Caco-2 (cell line): ENCODE results near the gene FAM83B. TPM values are rescaled to one million over a fixed set of nuclear protein-coding genes. Genes with fewer than 3 reads are reported as not detected.

Experiments used
- BruUV-seq: library from RNA; stranded (reverse); fragments of 400-500 nt; replicated peaks from 2 replicates; lab custom pipeline; 2021; lab: Mats Ljungman, UMichigan
- CTCF ChIA-PET: fragments of 300-600 bp; sonication (Branson Sonifier 250); formaldehyde crosslinking; loops from one replicate; lab custom pipeline; 2022; ENCODE audit warnings: antibody characterized with exemption; lab: Charles Lee
- POLR2A ChIA-PET: fragments of 300-600 bp; sonication (Branson Sonifier 250); formaldehyde crosslinking; loops from one replicate; lab custom pipeline; 2022; ENCODE audit warnings: antibody characterized with exemption; lab: Charles Lee
- DNase-seq, 2 experiments: peaks; one replicate each; pipeline versions ENCODE4 v3.0.0 to v3.0.0-alpha.2; 2020 to 2022
- H3K27me3 ChIP-seq: replicated peaks from 2 replicates; pipeline ENCODE4 v1.6.0; 2011; ENCODE audit warnings: low read length; ENCODE audit not compliant: control insufficient read depth, insufficient read depth
- H3K36me3 ChIP-seq: 2 replicates; pipeline ENCODE4 v1.5.1; 2011; ENCODE audit warnings: low read length; ENCODE audit not compliant: control insufficient read depth, insufficient read depth
- H3K4me1 ChIP-seq: fragments of 250-450 bp; sonication (Bioruptor Pico); 2 replicates; pipeline ENCODE4 v1.5.1; 2020; ENCODE audit warnings: mild to moderate bottlenecking
- H3K4me3 ChIP-seq: 2 replicates; pipeline ENCODE4 v1.5.1; 2011; ENCODE audit warnings: low read depth, mild to moderate bottlenecking, control low read depth, low read length
- H3K9me3 ChIP-seq: fragments of 250-450 bp; sonication (Bioruptor Pico); 2 replicates; pipeline ENCODE4 v1.5.1; 2020; ENCODE audit warnings: mild to moderate bottlenecking, moderate library complexity
- H3K27ac Mint-ChIP-seq: one replicate; pipeline ENCODE4 v1.8.0; 2022; ENCODE audit warnings: mixed read lengths; ENCODE audit not compliant: unreplicated experiment
- H3K27me3 Mint-ChIP-seq: one replicate; pipeline ENCODE4 v1.8.0; 2022; ENCODE audit warnings: mixed read lengths; ENCODE audit not compliant: insufficient read depth, unreplicated experiment
- H3K36me3 Mint-ChIP-seq: one replicate; pipeline ENCODE4 v1.8.0; 2022; ENCODE audit warnings: mild to moderate bottlenecking, mixed read lengths; ENCODE audit not compliant: insufficient read depth, unreplicated experiment
- H3K4me1 Mint-ChIP-seq: one replicate; pipeline ENCODE4 v1.8.0; 2022; ENCODE audit warnings: low read depth, mixed read lengths; ENCODE audit not compliant: unreplicated experiment
- H3K4me3 Mint-ChIP-seq: one replicate; pipeline ENCODE4 v1.8.0; 2022; ENCODE audit warnings: mild to moderate bottlenecking, moderate library complexity, mixed read lengths; ENCODE audit not compliant: unreplicated experiment
- H3K9me3 Mint-ChIP-seq: one replicate; pipeline ENCODE4 v1.8.0; 2022; ENCODE audit warnings: mixed read lengths; ENCODE audit not compliant: unreplicated experiment
- CTCF ChIP-seq, 2 experiments: fragments of 200-600 bp in 1 of 2; IDR thresholded peaks; 1 replicate in 1 of 2; 2 replicates in 1 of 2; pipeline versions ENCODE4 v1.5.1 to v1.8.0; 2011 to 2022; ENCODE audit warnings: antibody characterized with exemption in 1 of 2, control low read depth in 1 of 2, inconsistent platforms in 1 of 2, low read depth in 1 of 2, low read length in 1 of 2, mild to moderate bottlenecking in 1 of 2, moderate library complexity in 1 of 2; ENCODE audit not compliant: insufficient read depth in 1 of 2, severe bottlenecking in 1 of 2, unreplicated experiment in 1 of 2
- intact Hi-C: fragments of 100-400 bp; cut with micrococcal nuclease; formaldehyde crosslinking; loops from one replicate; pipeline ENCODE4 v1.10.0; 2022; ENCODE audit not compliant: unreplicated experiment
- total RNA-seq: library from RNA; stranded (reverse); gene quantifications from 2 replicates; pipeline ENCODE4 v1.2.3, GENCODE V29; 2022

The FAM83B gene
- total RNA-seq, 1 experiment from 2014 or later = 16.9 TPM

- Mint-ChIP-seq H3K4me1 (peaks cover 39% of the 10 kb centered on the region), H3K36me3 (peaks cover 13% of the 10 kb centered on the region), H3K27me3 (no peaks in the 10 kb centered on the region), H3K9me3 (no peaks in the 10 kb centered on the region), H3K4me3 (no peak overlapping the region), H3K27ac (peak overlapping the region; percentile 49)
- no TSS peak for BruUV-seq
- peaks cover 50% of the 10 kb centered on the region for H3K4me1 ChIP-seq
- no peak overlapping the region for H3K4me3 ChIP-seq
- no peak for TF ChIP-seq CTCF (IDR thresholded peaks at IDR 0.05; ENCODE audit: insufficient read depth in 1 of 2, low read depth in 1 of 2, low read length in 1 of 2, severe bottlenecking in 1 of 2, unreplicated experiment in 1 of 2)
- H3K36me3 ChIP-seq = no peaks in the 10 kb centered on the region
- POLR2A ChIA-PET = no interaction called here
- CTCF ChIA-PET = interaction anchor here (0.7 kb wide), 1 partner anchor 26 kb away, joined by 3 read pairs; no protein-coding TSS in a partner anchor
- H3K9me3 ChIP-seq = no peaks in the 10 kb centered on the region
- no peaks in the 10 kb centered on the region for H3K27me3 ChIP-seq
- intact Hi-C loops = no loop called here
- DNase-seq = no peak
Measured at GRCh38 chr6:54860132-54860531, 13.6 kb downstream of the FAM83B start.

- ChIA-PET CTCF (interaction anchor here (0.7 kb wide), 1 partner anchor 26 kb away, joined by 3 read pairs; no protein-coding TSS in a partner anchor), POLR2A (no interaction called here)
- no TSS peak for BruUV-seq
- intact Hi-C loops = no loop called here
- H3K27me3 Mint-ChIP-seq = no peaks in the 10 kb centered on the region
- no peak for DNase-seq
- no peaks in the 10 kb centered on the region for H3K9me3 Mint-ChIP-seq
- no peaks in the 10 kb centered on the region for H3K9me3 ChIP-seq
- no peak for TF ChIP-seq CTCF (IDR thresholded peaks at IDR 0.05; ENCODE audit: insufficient read depth in 1 of 2, low read depth in 1 of 2, low read length in 1 of 2, severe bottlenecking in 1 of 2, unreplicated experiment in 1 of 2)
- H3K27ac Mint-ChIP-seq = peak overlapping the region; percentile 49
- peaks cover 55% of the 10 kb centered on the region for H3K4me1 ChIP-seq
- H3K36me3 ChIP-seq = no peaks in the 10 kb centered on the region
- H3K4me3 Mint-ChIP-seq = no peak overlapping the region
- peaks cover 17% of the 10 kb centered on the region for H3K36me3 Mint-ChIP-seq
- H3K27me3 ChIP-seq = no peaks in the 10 kb centered on the region
- no peak overlapping the region for H3K4me3 ChIP-seq
- H3K4me1 Mint-ChIP-seq = peaks cover 43% of the 10 kb centered on the region
Measured at GRCh38 chr6:54860739-54861138, 14.2 kb downstream of the FAM83B start.

GRCh38 chr6:54861905-54862616, 15.5 kb downstream of the FAM83B start:
- H3K4me3 Mint-ChIP-seq = peak overlapping the region; percentile 36
- peaks cover 23% of the 10 kb centered on the region for H3K36me3 Mint-ChIP-seq
- ChIA-PET CTCF (no interaction called here), POLR2A (no interaction called here)
- peaks cover 35% of the 10 kb centered on the region for H3K4me1 Mint-ChIP-seq
- intact Hi-C loops = no loop called here
- DNase-seq = peak in 1 of 2 experiments; percentile 9
- no peak for TF ChIP-seq CTCF (IDR thresholded peaks at IDR 0.05; ENCODE audit: insufficient read depth in 1 of 2, low read depth in 1 of 2, low read length in 1 of 2, severe bottlenecking in 1 of 2, unreplicated experiment in 1 of 2)
- no peaks in the 10 kb centered on the region for H3K27me3 Mint-ChIP-seq
- BruUV-seq = no TSS peak
- H3K4me3 ChIP-seq = no peak overlapping the region
- H3K9me3 Mint-ChIP-seq = no peaks in the 10 kb centered on the region
- H3K4me1 ChIP-seq = peaks cover 58% of the 10 kb centered on the region
- H3K36me3 ChIP-seq = no peaks in the 10 kb centered on the region
- no peaks in the 10 kb centered on the region for H3K27me3 ChIP-seq
- no peaks in the 10 kb centered on the region for H3K9me3 ChIP-seq
- peak overlapping the region; percentile 85 for H3K27ac Mint-ChIP-seq
